GM19395 (cell line): ENCODE results near the gene GRHL1.

Experiments used
- ATAC-seq: cut with Tn5 transposase; IDR thresholded peaks from one replicate; pipeline ENCODE4 v1.9.1; 2021; ENCODE audit warnings: mild to moderate bottlenecking, moderate library complexity; ENCODE audit not compliant: unreplicated experiment

GRHL1 gene

DNA sequence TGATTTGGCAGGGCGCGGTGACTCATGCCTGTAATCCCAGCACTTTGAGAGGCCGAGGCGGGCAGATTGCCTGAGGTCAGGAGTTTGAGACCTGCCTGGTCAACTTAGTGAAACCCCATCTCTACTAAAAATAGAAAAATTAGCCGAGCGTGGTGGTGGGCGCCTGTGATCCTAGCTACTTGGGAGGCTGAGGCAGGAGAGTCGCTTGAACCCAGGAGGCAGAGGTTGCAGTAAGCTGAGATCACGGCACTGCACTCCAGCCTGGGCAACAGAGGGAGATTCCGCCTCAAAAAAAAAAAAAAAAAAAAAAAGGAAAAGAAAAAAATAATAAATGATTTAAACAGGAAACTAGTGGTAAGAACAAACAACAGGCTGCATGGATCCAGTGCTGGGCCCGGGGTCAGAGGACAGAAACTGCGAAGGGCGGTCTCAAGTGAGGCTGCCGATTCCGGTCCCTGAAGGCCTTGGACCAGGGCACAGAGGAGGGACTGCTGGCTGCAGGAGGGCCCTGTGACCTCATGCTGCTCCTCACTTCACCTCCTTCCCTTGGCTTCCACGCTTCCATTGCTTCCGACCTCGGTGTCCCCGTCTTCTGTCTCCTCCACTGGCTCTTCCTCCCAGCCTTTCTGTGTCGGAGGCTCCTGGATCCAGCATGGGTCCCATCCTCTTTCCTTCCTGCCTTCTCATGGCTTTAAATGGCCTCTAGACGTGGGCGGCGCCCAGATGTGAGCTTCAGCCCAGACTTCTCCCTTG, 2.1 kb upstream of the GRHL1 start:
- no peak for ATAC-seq

DNA sequence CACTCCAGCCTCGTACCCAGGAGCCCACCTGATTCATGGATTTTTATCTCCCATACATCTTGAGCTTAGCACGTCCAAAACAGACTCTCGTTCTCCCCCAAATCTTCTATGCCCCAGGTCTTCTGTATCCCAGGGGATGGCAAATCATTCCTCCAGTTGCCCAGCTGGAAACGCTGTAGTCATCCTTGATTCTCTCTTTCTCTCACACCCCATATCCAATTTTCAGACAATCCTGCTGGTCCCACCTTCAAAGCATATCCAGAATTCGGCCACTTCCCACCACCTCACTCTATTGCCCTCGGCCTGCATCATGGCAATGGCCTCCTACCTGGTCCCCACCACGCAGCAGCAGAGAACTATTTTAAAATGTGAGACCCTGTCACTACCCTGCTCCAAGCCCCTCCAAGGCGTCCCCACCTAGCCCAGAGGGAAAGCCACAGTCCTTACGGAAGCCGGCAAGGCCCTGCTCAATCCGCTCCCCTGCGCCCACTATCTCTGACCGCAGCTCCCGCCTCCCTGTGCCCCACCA, 1.4 kb upstream of the GRHL1 start:
- ATAC-seq: no peak

DNA sequence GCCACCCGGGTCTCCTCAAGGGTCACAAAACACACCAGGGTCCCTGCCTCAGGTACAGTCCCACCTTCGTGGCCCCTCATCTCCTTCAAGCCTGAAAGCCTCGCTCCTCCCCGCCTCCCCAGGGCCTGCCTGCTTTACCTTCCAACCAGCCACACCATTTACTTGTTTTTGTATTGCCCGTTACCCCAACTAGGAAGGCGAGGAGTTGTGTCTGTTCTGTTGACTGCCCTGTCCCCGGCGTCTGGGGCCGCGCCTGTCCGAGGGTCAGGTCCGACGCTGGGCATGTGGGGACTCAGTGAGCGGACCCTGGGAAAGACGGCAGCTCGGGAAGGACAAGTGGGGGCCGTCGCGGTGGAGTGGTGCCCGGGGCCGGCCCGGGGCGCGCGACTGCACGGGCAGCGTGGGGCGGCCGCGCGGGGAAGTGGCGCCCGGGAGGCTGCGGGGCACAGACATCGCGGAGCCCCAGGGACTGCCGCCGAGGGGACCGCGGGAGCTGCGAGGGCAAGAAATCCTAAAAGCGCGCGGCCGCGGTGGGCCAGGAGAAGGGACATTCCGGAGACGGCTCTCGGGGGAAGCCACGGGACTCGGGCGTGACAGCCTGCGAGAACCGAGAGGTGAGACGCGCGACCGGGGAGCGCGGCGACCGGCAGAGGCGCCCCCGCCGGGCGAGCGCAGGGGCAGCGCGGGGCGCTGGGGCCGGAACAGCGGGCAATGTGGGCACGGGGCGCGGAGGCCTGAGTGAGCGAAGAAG, 797 bp upstream of the GRHL1 start:
- ATAC-seq: peak; percentile 47

DNA sequence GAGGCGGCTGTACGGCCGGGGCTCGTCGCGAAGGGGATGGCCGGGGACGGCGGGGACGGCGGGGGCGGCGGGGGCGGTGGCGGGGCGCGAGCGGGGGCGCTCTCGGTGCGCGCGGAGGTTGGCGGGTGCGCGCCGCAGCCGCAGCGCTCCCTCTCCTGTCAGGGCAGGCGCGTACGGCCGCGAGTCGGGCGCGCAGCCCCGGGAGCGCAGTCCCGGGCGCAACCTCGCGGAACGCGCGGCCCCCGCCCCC, 296 bp upstream of the GRHL1 start:
- no peak for ATAC-seq

DNA sequence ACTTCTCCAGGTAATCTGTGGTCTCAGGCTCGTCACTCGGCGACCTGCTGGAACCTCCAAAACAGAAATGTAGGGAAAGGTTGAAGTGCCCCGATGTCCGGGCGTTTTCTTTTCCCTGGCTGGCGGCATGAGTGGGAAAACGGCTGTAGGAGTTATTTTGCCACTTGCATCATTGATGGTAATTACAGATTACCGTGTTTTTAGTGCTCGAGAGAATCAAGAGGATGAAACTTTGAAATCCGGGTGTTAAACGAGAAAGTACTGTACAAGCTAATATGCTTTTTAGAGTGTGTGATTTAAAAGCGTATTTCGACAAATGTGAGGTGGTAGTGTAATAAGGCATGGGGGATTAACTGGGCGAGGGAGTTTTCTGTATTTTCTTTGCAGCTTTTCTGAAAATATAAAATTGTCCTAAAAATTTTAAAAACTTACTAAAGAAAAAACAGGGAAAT, 819 bp downstream of the GRHL1 start:
- ATAC-seq: no peak

DNA sequence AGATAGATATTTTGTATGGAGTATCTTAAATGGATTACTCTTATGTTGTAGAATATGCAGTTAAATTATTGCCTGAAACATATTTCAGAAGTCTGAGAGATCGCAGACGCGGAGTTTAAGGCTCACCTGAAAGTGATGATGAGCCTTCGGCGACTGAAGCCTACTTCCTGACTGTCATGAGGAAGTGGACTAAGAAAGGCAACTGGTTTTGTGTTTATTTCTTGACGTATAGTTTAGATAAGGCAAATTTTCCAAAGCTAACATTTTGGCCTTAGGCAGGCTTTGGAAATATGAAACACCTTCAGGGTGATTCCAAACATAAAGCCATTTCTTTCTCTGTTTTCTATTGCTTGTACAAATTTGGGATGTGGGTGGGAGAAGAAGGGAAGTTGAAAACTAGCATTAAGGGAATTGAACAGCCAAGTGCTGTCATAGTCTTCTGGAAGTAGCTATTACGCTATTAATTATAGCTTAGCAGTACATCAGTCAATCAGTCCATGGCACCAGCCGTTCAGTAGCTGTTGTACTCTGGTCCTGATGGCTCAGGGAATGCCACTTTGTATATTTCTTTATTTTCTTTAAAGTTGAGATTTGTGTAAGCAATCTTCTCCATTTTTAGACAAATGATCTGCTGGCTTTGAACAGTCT, 1.5 kb downstream of the GRHL1 start:
- ATAC-seq: no peak

DNA sequence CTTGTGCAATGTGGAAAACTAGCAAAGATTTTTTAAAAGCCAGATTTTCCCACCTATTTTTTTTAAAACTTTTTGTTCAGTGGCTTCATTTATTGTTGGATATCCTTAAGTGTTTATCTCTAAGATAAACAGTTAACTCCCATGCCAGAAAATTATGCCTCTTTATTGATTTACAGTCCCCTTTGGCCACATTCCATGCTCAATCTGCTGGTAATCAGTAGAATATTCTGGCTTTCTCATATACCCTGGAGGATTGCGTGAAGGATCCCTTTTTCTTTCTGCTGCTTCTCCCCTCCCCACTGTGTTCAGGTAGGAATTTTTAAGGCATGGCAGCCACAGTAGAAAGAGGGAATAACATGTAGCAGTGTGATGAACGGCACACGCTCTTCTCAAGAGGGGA, 2.6 kb downstream of the GRHL1 start:
- no peak for ATAC-seq

DNA sequence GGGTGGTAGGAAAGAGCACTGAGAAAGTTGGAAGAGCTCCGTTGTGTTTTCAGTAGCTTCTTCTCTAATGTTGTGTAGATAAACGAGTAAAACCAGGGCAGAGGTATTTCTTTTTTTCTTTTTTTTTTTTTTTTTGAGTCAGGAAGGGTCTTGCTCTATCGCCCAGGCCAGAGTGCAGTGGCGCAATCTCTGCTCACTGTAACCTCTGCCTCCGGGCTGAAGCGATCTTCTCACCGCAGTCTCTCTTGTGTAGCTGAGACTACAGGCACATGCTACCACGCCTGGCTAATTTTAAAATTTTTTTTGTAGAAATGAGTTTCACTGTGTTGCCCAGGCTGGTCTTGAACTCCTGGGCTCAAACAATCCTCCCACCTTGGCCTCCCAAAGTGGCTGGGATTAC, 6.6 kb downstream of the GRHL1 start:
- no peak for ATAC-seq

DNA sequence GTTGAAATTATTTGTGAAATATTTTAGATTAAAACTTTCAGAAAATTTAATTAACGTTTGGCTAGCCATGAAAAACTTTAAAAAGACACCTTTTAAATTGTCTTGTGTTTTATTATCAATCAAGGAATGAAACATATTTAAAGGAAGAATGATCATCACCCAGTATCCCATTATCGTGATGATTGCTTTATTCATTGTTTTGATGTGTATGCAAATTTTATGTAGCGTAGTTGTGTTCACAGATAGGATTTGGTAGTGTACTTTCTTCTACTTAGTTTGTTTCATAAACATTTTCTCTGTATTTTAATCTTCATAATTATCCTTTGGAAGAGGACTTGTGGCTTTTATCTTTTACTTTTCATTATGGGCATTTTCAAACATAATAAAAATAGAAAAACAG, 7.8 kb downstream of the GRHL1 start:
- no peak for ATAC-seq

DNA sequence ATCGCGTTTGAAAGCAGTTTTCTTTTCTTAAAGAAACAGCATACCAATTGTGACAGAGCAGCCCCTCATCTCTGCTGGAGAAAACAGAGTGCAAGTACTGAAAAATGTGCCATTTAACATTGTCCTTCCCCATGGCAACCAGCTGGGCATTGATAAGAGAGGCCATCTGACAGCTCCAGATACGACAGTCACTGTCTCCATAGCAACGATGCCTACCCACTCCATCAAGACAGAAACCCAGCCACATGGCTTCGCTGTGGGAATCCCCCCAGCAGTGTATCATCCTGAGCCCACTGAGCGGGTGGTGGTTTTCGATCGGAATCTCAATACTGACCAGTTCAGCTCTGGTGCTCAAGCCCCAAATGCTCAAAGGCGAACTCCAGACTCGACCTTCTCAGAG, 9.5 kb downstream of the GRHL1 start:
- ATAC-seq: no peak

DNA sequence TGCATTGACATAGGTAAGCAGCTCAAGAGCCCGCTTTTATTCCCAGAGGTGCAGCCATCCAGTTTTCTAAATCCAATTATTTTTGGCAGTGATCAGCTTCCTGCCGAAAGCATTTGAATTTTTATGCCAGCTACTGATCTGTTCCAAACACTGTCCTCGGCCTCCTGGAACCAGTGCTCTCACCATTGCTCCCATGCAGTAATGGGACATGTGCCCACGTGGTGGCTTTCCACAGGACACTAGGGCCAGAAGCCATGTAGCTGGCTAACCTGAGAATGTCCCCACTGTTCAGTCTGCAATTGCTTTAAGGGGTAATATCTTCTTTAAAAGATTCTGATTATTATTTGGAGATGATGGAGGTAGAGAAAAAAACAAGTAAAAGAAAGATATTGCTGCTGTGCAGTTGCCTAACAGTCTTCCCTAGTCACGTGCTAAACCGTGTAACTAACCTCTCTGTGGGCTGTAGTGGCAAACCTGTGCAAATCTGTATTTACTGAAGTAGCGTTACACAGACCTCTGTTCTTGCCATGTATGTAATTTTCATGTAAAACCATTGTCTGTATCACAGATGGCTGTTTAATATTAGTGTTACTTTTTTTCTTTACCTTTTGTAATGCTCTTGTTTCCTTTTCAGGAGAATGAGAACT, 13.0 kb downstream of the GRHL1 start:
- no peak for ATAC-seq

DNA sequence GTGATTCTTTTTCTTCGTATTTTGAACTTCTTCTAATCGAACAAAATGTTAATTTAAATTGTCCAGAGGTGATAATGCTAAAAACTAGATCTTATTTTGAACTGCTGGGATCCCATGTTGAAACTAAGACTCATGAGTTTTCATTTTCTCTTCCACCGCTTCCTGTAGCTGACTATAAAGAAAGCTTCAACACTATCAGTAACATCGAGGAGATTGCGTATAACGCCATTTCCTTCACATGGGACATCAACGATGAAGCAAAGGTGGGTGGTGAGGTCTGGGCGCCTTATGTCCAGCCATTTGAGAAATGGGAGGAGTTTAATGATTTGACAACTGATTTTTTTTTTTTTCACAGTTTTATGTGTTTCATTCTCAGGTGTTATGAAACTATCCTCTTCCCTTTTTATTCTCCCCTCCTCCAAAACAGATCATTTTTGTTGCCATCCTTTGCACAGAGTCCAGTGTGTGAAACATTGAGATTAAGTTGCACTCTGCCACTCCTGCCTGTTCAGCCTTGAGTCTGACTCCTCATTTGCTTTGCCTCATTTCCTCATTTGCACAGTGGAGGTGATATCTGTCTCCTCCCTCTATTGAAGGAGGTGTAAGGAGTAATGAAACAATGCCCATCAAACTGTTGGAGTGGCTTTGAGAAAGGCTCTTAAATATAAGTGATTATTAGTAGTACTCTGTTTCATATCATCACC, 13.8 kb downstream of the GRHL1 start:
- no peak for ATAC-seq

DNA sequence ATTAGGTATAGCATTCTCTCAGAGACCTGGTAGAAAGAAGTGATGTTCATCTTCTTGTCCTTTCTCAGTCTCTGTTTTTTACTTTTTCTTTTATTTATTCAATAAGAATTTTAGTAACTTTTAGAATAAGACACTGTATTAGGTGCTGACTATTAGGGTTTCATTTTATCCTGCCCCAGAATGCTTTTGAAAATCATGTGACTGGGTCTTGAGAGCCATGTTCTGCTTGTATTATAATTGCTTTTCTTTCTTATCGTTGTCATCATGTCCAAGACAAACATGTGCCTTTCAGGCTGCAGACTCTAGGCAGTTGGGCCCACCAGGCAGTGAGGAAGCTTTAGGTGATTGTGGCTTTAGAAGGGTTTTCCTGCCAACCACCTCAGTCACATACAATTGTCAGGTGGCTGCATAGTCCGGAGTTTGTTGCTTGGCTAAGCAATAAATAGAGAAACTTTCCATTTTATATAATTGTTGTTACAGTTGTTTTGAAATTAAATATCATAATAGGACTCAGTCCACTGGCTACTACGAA, 15.1 kb downstream of the GRHL1 start:
- no peak for ATAC-seq

DNA sequence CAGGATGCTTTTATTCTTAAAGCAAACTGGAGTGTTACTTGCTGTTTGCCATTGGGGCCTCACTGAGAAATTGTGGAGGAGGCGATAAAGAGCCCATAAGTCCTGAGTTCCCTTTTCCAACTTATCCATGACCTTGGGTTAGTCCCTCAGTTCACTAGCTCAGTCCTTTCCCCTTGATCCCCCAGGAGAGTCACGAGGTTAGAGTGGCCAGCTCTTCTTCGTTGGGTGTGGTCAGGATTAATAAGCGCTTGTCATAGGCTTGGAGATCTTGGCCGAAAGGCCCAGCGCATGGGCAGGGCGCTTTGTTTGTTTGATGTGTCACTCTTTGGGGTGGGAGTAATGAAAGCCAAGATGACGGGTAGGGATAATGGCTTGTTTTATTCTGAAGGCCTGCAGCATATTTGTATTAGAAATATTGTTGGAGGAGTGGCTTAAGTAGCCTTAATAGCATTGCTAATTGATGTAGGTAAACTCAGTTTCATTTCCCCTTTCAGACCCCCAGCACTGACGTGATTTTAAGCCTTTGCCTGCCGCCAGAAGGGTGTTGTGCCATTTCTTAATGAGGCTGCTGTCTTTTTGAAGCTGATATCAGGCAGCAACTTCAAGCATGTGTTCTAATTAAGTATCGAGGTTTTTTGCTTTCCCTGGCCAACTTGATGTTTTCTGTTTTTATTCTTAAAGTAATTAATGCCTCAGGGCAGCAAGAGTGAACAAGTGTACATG, 15.7 kb downstream of the GRHL1 start:
- no peak for ATAC-seq

DNA sequence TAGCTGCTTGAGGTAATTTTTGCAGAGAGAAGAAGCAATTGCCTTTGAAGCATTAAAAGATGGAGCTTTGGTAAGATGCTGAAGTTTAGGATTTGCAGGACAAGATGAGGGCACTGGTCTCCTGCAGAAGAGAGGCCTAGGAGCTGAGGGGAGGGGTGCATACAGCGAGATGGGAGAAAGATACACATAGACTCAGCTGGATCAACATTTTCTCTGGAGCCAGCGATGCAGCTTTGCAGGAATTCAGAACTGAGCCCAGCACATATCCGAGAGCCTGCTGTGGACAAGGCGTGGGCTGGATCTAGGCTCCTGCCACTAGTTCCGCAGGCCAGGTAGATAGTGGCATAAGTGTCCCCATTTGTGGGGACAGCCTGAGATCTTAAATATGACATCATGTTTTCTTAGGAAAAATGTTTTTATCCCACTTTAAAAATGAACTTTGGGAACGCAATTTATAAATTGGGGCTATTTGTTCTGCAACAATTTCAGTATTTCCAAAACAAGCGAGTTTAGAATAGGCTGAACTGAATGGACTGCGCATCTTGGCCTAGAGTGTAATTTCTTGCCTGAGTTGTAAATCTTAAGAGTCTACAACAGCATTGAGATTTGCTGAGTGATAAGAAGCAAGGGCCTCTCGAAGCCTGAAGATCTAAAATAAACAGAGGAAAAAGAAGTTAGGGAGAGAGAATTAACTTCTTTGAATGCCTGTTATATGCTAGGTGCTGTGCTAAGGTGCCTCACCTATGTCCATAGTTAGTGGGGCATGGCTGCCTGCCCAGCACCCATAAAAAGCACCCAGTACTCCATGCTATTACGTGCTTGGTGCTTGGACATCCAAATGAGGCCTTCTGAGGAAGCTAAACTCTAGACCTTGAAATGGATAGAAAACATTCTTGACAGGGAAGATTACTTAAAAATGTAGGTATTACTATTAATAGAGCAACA, 17.3 kb downstream of the GRHL1 start:
- no peak for ATAC-seq

DNA sequence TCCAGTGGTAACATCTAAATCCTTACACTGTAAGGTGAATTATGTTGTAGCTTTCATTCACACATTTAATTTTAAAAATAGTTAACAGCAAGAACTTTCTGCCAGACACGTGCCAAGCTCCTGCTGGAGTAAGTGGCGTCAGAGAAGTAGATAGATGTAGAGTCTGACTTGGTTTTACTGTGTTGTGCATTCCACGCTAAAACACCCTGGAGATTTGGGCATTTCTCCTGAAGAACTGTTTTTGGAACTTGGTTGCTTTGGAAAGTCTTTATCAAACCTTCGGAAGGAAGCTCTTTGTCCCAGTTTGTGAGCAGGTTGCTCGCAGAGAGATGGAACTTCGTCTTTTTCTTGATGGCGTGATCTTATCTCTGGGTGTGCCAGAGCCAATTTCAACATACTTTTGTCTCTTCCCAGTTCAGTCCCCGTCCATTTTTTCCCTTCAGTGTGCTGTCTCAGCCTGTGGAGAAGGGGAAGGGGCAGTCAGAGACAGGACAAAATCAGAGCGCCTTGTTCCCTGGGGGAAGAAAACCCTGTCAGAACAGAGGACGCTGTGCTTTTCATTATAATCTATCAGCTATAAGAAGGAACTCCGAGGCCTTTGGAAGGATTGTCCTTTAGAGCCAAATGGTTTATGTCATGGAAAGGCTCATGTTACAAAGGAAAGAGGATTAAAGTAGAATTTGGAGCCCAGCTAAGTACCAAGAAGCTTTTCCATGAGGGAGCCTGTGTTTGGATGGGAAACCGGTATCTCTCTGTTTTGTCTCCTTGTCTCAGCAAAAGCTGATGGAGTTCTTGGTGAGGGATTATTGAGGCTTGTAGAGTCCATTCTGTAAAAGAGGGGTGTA, 18.9 kb downstream of the GRHL1 start:
- no peak for ATAC-seq

DNA sequence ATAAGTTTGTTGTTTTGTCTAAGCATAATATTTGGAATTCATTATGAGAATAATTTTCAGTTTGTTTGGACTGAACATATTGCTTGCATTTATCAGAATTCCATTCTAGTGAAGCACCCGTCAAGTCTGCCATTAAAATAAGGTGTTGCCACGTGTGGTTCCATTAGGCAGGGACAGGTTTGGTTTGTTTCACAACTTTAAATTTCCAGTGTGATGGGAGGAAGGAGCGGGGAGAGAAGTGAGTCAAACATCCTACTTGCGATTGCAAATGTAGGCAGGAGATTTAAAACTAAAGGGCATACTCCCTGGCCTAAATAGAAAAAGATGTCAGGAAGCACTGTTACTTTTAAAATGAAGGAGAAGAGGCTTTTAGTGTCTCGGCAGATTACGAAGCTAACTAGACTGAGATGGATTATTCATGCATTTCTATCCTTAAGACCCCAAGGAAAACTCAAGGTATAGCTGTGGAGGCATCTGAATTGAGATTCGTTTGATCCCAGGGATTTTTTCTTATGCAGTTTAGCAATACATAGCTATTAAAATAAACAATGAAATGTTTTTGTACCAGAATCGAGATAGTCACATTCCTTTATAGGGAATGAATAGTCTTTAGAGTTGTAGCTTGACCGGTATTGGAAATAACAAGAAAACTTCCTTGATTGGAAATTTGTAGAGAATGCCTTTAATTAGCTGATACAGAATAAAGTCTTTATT, 19.8 kb downstream of the GRHL1 start:
- ATAC-seq: no peak
